IgD-negative memory B cell (primary cell): ENCODE measurements around the gene ZNF277. TPM values are rescaled to one million over a fixed set of nuclear protein-coding genes. Genes with fewer than 3 reads are reported as not detected.
A peak's percentile ranks its signal among the peaks of the same experiment; 100 is the strongest.

ENCODE experiments used
- H3K27ac Mint-ChIP-seq, 3 donors: one replicate each; pipeline ENCODE4 v1.8.0; 2020 to 2022; ENCODE audit warnings: mild to moderate bottlenecking in 3 of 3, mixed read lengths in 3 of 3, moderate library complexity in 1 of 3
- H3K27me3 Mint-ChIP-seq: one replicate; pipeline ENCODE4 v1.8.0; 2021; ENCODE audit warnings: mixed read lengths
- H3K36me3 Mint-ChIP-seq: one replicate; pipeline ENCODE4 v1.8.0; 2020; ENCODE audit warnings: mild to moderate bottlenecking, mixed read lengths
- H3K4me1 Mint-ChIP-seq, 3 donors: one replicate each; pipeline ENCODE4 v1.8.0; 2020 to 2022; ENCODE audit warnings: mixed read lengths in 3 of 3, mild to moderate bottlenecking in 1 of 3
- H3K4me3 Mint-ChIP-seq, 4 donors: one replicate each; pipeline ENCODE4 v1.8.0; 2020 to 2022; ENCODE audit warnings: mild to moderate bottlenecking in 4 of 4, mixed read lengths in 4 of 4, moderate library complexity in 3 of 4
- H3K9me3 Mint-ChIP-seq, 3 donors: one replicate each; pipeline ENCODE4 v1.8.0; 2020 to 2021; ENCODE audit warnings: mixed read lengths in 3 of 3, mild to moderate bottlenecking in 1 of 3
- polyA plus RNA-seq: library from polyadenylated mRNA; unstranded; fragments of 300-500 nt; fragmentation: Illumina TruSeq; gene quantifications from one replicate; pipeline ENCODE4 v1.2.3, GENCODE V29; 2021

The ZNF277 gene
- polyA plus RNA-seq, 1 donor from 2014 or later = 16.5 TPM

DNA sequence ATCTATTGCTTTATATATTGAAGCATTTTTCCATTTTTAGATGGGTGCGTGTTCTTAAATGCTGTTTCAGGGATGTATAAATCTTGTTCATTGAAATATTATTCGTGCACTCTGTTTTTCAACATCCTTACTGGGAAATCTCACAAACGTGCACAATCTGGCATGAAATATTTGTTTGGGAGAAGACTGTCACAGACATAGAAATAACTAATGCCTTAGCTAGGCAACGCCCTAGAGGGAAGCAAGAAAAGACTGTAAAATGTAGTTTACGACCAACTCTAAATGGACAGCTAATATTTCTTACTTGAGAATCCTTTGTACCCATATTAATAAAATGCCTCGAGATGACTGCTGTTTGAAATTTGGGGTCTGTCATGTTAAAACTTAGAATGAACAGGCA, 9.2 kb upstream of the ZNF277 start:
- H3K9me3 Mint-ChIP-seq = peaks cover 0 to 5% (median 3%) of the 10 kb centered on the region in 3 donors
- H3K36me3 Mint-ChIP-seq = no peaks in the 10 kb centered on the region
- H3K27ac Mint-ChIP-seq = no peak overlapping the region
- H3K4me3 Mint-ChIP-seq = no peak overlapping the region
- peaks cover 18% of the 10 kb centered on the region for H3K27me3 Mint-ChIP-seq
- H3K4me1 Mint-ChIP-seq = peaks cover 0 to 1% (median 0%) of the 10 kb centered on the region in 3 donors

DNA sequence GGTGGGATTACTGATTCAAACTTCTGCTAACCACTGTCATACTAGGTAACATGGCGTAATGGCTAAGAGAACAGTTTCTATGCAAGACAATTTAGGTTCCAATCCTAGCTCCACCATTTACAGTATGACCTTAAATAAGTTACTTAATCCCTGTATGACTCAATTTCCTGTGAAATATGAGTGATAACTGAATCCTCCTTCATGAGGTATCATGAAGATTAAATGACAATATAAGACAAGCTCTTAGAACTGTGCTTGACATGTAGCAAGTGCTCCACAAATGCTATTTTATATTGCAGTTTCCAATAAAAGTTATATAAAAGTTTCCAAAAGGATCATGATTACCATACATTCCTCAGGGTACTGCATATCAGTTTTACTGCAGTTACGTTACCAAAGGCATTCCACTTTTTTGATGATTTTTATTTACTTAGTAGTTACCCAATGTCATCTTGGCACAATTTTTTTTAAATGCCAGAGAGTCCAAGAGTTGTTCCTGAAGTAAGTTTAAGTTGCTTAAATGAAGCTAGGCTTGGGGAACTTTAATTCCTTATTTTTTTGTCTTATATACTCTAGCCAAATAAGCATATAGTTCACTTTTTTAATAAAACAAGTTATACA, 7.3 kb upstream of the ZNF277 start:
- no peak overlapping the region for H3K4me3 Mint-ChIP-seq
- H3K4me1 Mint-ChIP-seq = peaks cover 4 to 9% (median 6%) of the 10 kb centered on the region in 3 donors
- no peaks in the 10 kb centered on the region for H3K9me3 Mint-ChIP-seq
- no peak overlapping the region for H3K27ac Mint-ChIP-seq
- H3K36me3 Mint-ChIP-seq = no peaks in the 10 kb centered on the region
- peaks cover 30% of the 10 kb centered on the region for H3K27me3 Mint-ChIP-seq

DNA sequence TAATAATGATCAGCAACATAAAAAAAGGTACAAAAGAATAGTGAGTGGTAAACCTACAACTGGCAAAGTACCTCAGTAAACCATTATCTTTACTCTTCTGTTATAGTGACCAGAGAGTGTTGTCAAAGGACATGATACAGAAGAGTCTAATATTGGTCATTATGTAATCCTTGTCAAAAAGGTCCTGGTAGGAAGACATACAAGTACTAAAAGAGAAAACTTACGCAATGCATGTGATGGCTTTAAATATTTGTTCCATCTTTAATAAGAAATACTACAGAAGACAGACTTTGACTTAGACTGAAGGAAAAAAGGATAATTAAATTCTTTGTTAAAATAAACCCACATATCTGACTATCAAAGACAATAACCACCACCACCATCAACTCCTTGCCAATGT, 6.8 kb upstream of the ZNF277 start:
- Mint-ChIP-seq H3K4me1 (peaks cover 9 to 12% (median 11%) of the 10 kb centered on the region in 3 donors), H3K9me3 (no peaks in the 10 kb centered on the region), H3K4me3 (no peak overlapping the region), H3K27me3 (peaks cover 33% of the 10 kb centered on the region), H3K27ac (no peak overlapping the region), H3K36me3 (no peaks in the 10 kb centered on the region)

DNA sequence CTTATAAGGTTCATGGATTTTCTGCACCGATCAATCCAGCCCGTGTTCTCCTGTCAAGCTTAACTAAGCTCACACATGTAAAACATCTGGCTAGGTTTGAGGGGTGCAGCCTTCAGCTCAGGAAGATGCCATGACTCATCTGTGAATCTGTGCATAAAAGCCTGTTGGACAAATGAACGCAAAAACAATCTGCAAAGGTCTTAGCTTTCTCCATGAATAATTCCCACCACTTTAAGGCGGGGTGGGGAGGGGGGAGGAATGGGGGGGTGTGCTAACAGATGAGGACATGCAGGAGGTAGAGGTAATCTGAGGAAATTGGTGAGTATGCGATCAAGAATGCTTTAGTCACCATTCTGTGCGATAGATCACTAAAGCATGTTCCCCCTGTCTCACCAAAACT, 5.1 kb upstream of the ZNF277 start:
- Mint-ChIP-seq H3K36me3 (no peaks in the 10 kb centered on the region), H3K27ac (no peak overlapping the region), H3K4me1 (peaks cover 16 to 17% (median 16%) of the 10 kb centered on the region in 3 donors), H3K9me3 (no peaks in the 10 kb centered on the region), H3K4me3 (no peak overlapping the region), H3K27me3 (peaks cover 37% of the 10 kb centered on the region)

DNA sequence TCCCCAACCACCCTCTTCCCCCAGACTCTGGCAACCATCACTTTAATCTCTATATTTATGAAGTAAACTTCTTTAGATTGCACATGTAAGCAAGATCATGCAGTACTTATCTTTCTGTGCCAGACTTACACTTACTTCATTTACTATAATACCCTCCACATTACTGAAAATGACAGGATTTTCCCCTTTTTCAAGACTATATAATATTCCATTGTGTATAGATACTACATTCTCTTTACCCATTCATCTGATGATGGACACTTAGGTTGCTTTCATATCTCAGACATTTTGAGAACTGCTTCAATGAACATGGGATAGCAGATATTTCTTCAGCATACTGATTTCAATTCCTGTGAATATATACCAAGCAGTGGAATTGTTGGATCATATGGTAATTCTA, 4.7 kb upstream of the ZNF277 start:
- Mint-ChIP-seq H3K4me3 (no peak overlapping the region), H3K27ac (no peak overlapping the region), H3K4me1 (peaks cover 16 to 20% (median 17%) of the 10 kb centered on the region in 3 donors), H3K27me3 (peaks cover 37% of the 10 kb centered on the region), H3K36me3 (no peaks in the 10 kb centered on the region), H3K9me3 (no peaks in the 10 kb centered on the region)

DNA sequence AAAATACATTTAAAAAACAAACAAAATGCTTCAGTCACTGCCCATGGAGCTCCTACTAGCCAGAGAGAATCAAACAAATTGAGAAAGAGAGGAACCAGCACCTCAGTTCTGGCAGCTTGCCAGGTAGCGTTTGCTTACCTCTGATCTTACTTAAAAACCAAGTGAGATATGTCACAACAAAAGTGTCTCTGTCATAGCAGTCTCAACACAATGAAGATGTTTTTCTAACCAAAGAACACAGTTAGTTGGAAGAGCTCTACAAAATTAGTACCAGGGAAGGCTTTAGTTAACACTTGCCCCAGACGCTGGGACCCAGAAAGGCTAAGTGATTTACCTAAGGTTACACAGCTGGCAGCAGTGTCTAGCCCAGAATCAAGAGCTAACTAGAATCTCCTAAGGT, 3.7 kb upstream of the ZNF277 start:
- H3K4me3 Mint-ChIP-seq = peak overlapping the region in 1 of 4 donors; percentile 48
- no peaks in the 10 kb centered on the region for H3K9me3 Mint-ChIP-seq
- peaks cover 37% of the 10 kb centered on the region for H3K27me3 Mint-ChIP-seq
- no peak overlapping the region for H3K27ac Mint-ChIP-seq
- no peaks in the 10 kb centered on the region for H3K36me3 Mint-ChIP-seq
- H3K4me1 Mint-ChIP-seq = peaks cover 19 to 25% (median 21%) of the 10 kb centered on the region in 3 donors

DNA sequence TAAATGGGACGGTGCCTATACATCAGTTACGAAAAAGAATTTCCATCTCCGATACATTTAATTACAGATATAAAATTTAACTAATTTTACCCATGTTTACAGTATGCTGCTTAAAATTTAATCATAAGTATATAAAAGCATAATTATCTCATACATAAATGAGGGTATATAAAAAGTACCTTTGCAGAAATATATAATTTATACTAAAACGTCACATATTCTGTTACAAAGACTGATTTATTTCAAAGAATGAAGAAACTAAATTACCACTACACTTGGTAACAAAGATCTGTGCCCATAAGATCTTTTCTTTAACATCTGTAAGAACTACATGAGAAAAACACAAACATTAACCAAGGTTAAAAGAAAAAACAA, 3.1 kb upstream of the ZNF277 start:
- Mint-ChIP-seq H3K27me3 (peaks cover 36% of the 10 kb centered on the region), H3K4me3 (peak overlapping the region in 1 of 4 donors; percentile 92)

DNA sequence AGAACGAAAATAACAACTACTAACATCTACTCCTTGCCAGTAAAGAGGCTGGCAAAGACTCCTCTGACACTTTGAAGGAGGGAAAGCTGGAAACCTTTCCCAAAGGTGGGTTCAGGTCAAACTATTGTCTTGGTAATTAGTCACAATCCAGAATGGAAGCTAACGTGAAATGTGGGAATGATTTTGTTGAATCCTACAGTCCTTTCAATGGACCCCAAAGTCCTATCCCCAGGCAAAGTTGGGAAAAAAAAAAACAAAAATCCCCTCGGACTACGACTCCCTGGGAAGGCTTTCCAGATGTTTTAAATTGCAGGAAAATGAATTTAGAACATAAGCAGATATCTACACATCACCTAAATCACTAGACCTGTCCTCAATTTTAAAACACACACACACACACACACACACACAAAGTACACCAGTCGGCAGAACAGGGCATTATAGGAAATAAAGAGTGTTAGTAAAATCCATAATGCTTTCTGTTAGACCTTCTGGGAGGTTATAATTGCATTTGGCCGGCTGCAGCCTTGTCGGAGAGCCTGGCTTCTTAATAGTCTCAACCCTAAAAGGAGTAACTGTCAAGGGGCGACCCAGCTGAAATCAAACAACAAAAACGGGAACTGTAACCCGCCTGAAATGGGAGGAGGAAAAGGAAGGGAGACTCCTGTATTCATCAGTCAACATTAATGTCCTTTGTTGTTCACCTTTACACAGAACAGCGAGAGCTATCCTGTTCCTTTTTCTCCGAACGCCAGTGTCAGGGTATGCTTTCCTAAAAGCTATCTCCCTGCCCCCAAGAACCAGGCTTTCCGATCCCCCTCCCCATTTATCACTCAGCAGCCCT, 1.8 kb upstream of the ZNF277 start:
- Mint-ChIP-seq H3K4me1 (peaks cover 21 to 27% (median 21%) of the 10 kb centered on the region in 3 donors), H3K36me3 (no peaks in the 10 kb centered on the region), H3K27ac (peak overlapping the region in 2 of 3 donors; percentile 87 to 91), H3K27me3 (peaks cover 31% of the 10 kb centered on the region), H3K4me3 (peak overlapping the region; percentile 88 to 97 (median 94)), H3K9me3 (no peaks in the 10 kb centered on the region)

More for the DNA sequence above, 3.1 kb upstream of the ZNF277 start:
- no peaks in the 10 kb centered on the region for H3K36me3 Mint-ChIP-seq
- no peak overlapping the region for H3K27ac Mint-ChIP-seq
- H3K4me1 Mint-ChIP-seq = peaks cover 21 to 25% (median 21%) of the 10 kb centered on the region in 3 donors
- no peaks in the 10 kb centered on the region for H3K9me3 Mint-ChIP-seq

DNA sequence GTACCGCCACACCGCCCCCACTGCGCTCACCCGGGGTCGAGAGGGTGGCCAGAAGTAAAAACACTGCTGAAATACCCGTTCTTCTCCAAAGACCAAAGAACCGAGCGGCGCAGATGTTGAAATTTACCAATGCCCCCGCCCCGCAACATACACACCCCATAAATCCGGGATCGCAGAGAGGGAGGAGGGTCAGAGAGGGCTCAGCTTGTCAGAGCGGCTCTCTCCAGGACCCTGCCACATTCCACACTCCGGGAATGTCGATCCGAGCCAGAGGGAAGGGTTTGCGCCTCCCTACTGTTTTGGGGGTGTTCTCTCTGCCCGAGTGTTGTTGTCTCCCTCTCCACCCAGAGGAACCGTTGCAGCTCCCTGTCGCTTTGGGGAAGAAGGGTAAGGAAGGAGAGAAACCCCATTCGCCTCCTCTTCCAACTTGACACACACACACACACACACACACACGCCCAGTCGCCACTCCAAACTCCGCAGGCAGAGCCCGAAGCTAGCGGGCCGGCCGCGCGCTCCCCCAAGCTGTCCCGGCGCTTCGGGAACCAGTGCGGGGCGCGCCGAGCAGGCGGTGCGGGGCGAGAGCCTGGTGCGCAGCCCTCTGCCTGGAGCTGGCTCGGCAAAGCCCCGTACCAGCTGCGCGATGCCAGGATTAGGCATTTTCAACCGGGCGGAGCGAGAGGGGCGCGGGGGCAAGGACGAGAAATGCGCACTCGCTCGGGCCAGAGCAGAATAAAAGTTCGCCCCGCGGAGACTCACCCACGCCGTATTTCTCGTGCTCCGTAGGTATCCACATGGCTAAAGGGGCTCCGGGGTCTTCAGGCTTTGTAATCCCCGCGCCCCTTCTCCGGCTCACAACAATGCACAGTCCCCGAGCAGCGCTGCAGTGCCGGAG, 905 bp upstream of the ZNF277 start:
- peak overlapping the region; percentile 88 to 97 (median 94) for H3K4me3 Mint-ChIP-seq
- H3K9me3 Mint-ChIP-seq = no peaks in the 10 kb centered on the region
- peak overlapping the region in 2 of 3 donors; percentile 16 to 91 for H3K27ac Mint-ChIP-seq
- H3K27me3 Mint-ChIP-seq = peaks cover 31% of the 10 kb centered on the region
- no peaks in the 10 kb centered on the region for H3K36me3 Mint-ChIP-seq
- H3K4me1 Mint-ChIP-seq = peaks cover 21 to 27% (median 21%) of the 10 kb centered on the region in 3 donors

DNA sequence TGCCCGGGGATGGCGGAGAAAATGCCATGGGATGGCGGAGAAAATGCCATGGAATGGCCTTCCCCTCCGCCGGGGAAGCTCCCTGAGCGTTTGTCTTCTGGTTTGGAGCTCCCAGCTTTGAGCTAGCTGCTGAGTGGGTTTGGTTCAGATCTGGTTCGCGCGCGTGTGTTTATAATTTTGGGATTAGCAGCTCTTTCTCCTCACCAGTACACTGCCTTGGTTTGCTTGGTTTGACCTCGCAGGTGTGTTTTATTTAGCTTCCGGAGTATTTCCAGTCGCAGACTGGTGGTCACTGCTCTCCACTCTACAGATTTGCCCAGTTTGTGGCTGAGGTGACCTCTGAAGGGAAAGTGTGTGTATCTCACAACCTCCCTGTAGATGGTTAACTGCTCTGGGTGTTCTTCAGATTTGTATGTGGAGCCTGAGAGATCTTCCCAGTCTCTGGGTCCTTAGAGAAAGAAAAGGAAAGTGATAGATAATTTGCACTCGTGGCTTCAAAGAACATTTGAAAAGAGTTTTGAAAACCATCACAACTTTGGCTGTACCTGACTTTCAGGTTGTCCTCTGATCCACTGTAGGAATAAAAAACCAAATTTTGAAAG, 597 bp downstream of the ZNF277 start:
- Mint-ChIP-seq H3K9me3 (no peaks in the 10 kb centered on the region), H3K27me3 (peaks cover 19% of the 10 kb centered on the region), H3K4me3 (peak overlapping the region; percentile 88 to 97 (median 94)), H3K4me1 (peaks cover 21 to 33% (median 32%) of the 10 kb centered on the region in 3 donors), H3K36me3 (no peaks in the 10 kb centered on the region), H3K27ac (peak overlapping the region; percentile 69 to 92 (median 90))

DNA sequence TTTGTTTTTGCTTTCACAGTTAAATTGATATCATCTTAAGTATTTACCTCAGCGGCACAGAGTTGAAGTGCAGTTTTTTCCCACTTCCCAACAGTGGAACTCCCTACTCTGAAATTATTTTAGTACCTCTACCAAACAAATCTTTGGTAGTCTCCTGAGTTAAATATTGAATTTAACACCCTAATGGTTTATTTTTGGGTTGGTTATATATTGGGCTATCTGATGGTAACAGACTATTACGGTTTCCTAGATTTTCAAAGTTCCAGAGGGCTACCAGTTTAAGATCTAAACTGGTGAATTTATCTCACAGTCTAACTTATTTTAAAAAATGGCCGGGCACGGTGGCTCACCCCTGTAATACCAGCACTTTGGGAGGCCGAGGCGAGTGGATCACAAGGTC, 1.3 kb downstream of the ZNF277 start:
- peaks cover 18% of the 10 kb centered on the region for H3K27me3 Mint-ChIP-seq
- peak overlapping the region in 2 of 3 donors; percentile 69 to 92 for H3K27ac Mint-ChIP-seq
- peaks cover 19 to 32% (median 32%) of the 10 kb centered on the region in 3 donors for H3K4me1 Mint-ChIP-seq
- H3K9me3 Mint-ChIP-seq = no peaks in the 10 kb centered on the region
- H3K4me3 Mint-ChIP-seq = peak overlapping the region; percentile 88 to 97 (median 94)
- no peaks in the 10 kb centered on the region for H3K36me3 Mint-ChIP-seq

DNA sequence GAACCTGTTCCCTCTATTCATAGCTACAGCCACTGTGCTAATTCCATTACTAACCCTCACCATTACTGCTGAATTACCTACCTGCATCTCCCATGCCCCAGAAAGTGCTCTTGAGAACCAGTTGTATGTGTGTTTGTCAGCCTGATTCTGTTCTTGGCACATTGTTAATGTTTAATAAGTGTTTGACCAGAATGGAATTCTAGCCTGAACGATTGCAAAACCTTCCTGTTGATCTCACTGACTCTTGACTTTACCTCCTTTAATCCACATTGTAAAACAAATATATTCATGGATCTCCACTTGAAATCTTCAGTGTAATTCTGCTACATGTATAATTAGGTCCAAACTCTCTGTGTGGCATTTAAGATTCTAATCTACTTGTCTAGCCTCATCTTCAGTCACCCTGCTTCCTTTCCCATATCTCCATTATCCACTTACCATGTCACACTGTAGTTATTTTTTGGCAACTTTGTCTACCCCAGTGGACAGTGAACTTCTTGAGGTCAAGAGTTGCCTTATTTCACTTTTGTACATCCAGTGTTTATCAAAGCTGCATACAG, 4.9 kb downstream of the ZNF277 start:
- Mint-ChIP-seq H3K27me3 (no peaks in the 10 kb centered on the region), H3K4me3 (peak overlapping the region in 1 of 4 donors; percentile 64), H3K4me1 (peaks cover 10 to 24% (median 18%) of the 10 kb centered on the region in 3 donors), H3K36me3 (peaks cover 1% of the 10 kb centered on the region), H3K27ac (no peak overlapping the region), H3K9me3 (no peaks in the 10 kb centered on the region)

DNA sequence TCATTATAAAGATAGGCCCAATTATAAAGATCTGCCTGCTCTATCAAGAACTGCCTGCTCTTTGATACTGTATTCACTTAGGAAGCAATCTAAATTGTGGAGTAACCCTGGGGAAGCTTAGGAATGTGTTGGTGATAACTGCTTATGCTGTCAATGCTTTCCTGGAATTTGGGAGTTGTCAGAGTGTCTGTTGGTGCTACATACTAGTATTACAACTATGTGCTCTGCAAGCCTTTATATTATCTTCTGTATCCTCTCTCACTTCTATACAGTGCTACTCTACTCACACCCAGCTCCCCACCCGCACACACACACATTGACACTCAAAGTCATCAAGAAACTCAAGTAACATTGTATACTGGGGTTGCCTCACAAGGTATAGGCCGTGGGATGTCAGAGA, 6.1 kb downstream of the ZNF277 start:
- peaks cover 14 to 19% (median 17%) of the 10 kb centered on the region in 3 donors for H3K4me1 Mint-ChIP-seq
- H3K27me3 Mint-ChIP-seq = no peaks in the 10 kb centered on the region
- H3K4me3 Mint-ChIP-seq = no peak overlapping the region
- H3K27ac Mint-ChIP-seq = no peak overlapping the region
- H3K36me3 Mint-ChIP-seq = peaks cover 8% of the 10 kb centered on the region
- H3K9me3 Mint-ChIP-seq = no peaks in the 10 kb centered on the region

DNA sequence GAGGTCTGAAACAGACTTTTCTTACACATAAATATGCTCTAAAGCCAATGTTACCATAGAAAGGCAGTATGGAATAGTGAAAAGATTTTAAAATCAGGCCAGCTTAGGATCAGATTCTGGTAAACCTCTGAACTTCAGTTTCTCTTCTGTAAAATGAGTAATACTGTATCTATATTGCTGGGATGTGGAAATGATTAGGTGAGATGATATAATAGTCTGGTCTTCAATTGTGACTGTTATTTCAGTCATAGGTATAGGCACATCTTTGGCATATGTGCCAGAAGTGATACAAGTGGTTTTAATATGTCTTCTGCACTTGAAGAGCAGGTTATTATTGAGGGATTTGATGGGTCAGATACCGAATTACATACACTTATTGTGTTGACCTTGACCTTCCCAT, 7.2 kb downstream of the ZNF277 start:
- Mint-ChIP-seq H3K4me3 (no peak overlapping the region), H3K36me3 (peaks cover 12% of the 10 kb centered on the region), H3K4me1 (peaks cover 9 to 21% (median 19%) of the 10 kb centered on the region in 3 donors), H3K27ac (no peak overlapping the region), H3K9me3 (no peaks in the 10 kb centered on the region), H3K27me3 (no peaks in the 10 kb centered on the region)
